Thyroid gland (tissue), 4 donors: ENCODE measurements around the gene CMSS1.

Experiments
- CTCF ChIP-seq, 6 experiments: fragments of 200-600 bp in 3 of 6; fragments of 450-650 bp in 3 of 6; sonication (generic) in 3 of 6; IDR thresholded peaks; one replicate each; pipeline ENCODE4 v1.5.1; 2016 to 2019; ENCODE audit warnings: antibody characterized with exemption in 6 of 6, mild to moderate bottlenecking in 2 of 6, inconsistent platforms in 1 of 6, moderate library complexity in 1 of 6
- POLR2A ChIP-seq, 2 donors: fragments of 450-650 bp; IDR thresholded peaks; one replicate each; pipeline ENCODE4 v1.6.1; 2017; ENCODE audit warnings: antibody characterized with exemption in 2 of 2, mild to moderate bottlenecking in 2 of 2, moderate library complexity in 1 of 2

GRCh38 chr3:99862208-99862607, 44.5 kb downstream of the CMSS1 start:
- no peak for TF ChIP-seq CTCF (IDR thresholded peaks at IDR 0.05)
- TF ChIP-seq POLR2A (IDR thresholded peaks at IDR 0.05), result no peak
